ENCODE measurements around the gene COG5.

DNA sequence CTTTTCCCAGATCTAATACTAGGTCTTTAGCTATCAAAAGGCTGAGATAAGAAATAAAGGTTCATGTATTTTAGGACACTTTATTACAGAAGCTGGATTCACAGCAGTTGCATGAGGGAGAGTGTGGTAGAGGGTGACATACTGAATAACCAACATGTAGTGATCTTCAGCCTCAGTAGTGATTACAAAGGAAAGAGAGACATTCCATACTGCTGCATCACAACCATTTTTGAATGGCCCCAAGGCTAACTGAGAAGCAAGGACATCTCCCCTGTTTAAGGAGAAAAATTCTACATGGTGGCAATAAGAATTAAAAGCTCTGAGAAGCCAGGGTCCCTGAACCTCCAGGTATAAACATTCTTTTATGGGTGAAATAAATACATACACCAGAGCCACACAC is 35.3 kb downstream of the COG5 start:
- TF ChIP-seq, protein P1, sequence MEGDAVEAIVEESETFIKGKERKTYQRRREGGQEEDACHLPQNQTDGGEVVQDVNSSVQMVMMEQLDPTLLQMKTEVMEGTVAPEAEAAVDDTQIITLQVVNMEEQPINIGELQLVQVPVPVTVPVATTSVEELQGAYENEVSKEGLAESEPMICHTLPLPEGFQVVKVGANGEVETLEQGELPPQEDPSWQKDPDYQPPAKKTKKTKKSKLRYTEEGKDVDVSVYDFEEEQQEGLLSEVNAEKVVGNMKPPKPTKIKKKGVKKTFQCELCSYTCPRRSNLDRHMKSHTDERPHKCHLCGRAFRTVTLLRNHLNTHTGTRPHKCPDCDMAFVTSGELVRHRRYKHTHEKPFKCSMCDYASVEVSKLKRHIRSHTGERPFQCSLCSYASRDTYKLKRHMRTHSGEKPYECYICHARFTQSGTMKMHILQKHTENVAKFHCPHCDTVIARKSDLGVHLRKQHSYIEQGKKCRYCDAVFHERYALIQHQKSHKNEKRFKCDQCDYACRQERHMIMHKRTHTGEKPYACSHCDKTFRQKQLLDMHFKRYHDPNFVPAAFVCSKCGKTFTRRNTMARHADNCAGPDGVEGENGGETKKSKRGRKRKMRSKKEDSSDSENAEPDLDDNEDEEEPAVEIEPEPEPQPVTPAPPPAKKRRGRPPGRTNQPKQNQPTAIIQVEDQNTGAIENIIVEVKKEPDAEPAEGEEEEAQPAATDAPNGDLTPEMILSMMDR (conservative IDR thresholded peaks at IDR 0.05; ENCODE audit: low read length) = no peak
- TF ChIP-seq EZH2phosphoT487 (IDR thresholded peaks at IDR 0.05; ENCODE audit: borderline replicate concordance) = no peak

All from Loucy (cell line).